WI38 (cell line): ENCODE results near the gene MARCHF3.

Experiments used
- H3K4me3 ChIP-seq: 2 replicates; pipeline ENCODE4 v1.5.1; 2011; ENCODE audit warnings: low read depth, mild to moderate bottlenecking, control low read depth, low read length
- TF ChIP-seq, protein P1 (sequence below): IDR thresholded peaks from 2 replicates; pipeline ENCODE4 v1.5.1; 2012; ENCODE audit warnings: low read depth, mild to moderate bottlenecking, control low read depth, low read length

Gene MARCHF3

DNA sequence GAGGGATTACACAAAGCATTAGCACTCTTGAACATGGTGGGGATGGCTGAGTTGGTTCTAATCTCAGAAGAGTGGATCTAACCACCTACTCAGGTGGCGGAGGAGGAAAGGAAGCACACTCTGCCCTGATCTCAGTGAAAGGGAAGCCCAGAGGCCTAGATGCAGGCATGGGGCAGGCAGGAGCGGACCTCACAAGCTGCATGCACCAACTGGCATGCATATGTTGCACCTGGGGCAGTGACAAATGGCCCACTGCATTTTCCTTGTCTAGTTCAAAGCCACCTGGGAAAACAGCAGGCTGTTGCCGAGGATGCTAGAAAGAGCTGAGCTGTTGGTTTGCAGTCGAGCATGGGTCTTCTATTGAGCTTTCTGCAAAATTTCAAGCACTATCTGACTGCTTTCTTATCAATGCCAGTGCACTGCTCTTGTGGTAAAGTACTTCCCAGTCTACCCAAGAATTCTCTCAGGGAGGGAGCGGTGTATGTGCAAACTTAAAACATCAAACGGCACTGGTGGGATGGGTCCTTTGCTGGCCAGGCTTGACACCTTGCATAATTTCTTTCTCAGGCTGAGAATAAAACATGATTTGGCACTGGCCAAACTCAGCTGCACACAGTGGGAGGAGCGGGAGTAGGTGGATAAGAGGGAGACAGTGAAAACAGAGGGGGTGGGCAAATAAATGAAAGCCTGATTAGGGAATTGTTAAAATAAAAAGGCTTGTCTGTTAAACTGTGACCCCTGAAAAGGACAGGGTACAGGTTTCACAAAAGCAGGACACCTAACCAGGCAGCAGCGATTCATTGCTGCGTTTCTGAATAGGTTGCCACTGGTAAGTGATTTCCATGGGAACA lies 108.9 kb downstream of the MARCHF3 start:
- H3K4me3 ChIP-seq = no peak overlapping the region
- TF ChIP-seq, protein P1, sequence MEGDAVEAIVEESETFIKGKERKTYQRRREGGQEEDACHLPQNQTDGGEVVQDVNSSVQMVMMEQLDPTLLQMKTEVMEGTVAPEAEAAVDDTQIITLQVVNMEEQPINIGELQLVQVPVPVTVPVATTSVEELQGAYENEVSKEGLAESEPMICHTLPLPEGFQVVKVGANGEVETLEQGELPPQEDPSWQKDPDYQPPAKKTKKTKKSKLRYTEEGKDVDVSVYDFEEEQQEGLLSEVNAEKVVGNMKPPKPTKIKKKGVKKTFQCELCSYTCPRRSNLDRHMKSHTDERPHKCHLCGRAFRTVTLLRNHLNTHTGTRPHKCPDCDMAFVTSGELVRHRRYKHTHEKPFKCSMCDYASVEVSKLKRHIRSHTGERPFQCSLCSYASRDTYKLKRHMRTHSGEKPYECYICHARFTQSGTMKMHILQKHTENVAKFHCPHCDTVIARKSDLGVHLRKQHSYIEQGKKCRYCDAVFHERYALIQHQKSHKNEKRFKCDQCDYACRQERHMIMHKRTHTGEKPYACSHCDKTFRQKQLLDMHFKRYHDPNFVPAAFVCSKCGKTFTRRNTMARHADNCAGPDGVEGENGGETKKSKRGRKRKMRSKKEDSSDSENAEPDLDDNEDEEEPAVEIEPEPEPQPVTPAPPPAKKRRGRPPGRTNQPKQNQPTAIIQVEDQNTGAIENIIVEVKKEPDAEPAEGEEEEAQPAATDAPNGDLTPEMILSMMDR = no peak

DNA sequence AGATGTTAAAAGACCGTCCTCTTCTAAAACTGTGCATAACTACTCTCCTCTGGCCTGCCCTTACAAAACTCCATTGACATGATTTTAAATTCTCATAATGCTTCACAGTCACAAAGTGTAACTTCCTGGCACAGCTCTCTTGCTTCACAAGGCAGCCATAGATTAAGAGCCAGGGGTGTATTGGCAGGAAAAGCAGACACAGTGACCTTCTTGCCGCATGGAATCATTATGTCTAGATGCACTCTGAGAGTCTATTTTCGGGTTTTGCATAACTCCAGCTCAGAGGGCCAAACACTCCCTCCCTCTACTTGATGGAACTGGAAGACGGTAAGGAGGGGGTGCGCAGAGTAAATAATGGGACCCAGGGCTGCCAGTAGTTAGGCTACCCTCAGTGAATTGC lies 110.1 kb downstream of the MARCHF3 start:
- TF ChIP-seq, protein P1 = no peak

DNA sequence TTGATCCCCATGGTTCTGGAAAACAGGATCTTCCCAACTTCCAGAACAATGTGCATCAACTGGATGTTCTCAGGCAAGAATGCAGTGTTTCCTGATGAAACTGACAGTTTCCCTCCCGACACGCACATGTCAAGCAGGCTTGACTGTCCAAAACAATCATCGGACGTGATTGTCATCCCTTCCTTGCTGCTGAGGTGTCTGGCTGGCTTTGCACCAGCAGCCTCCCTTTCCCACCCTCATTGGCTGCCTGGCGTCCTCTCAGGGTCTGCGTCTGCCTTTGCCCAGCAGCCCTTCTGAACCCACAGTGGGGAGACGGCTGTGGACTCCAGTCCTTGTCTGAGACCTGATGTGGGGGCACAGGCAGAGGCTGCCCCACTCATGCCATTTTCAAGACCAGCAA lies 110.8 kb downstream of the MARCHF3 start:
- TF ChIP-seq, protein P1 = no peak
- H3K4me3 ChIP-seq = no peak overlapping the region

More for the DNA sequence above, 110.1 kb downstream of the MARCHF3 start:
- H3K4me3 ChIP-seq = no peak overlapping the region

DNA sequence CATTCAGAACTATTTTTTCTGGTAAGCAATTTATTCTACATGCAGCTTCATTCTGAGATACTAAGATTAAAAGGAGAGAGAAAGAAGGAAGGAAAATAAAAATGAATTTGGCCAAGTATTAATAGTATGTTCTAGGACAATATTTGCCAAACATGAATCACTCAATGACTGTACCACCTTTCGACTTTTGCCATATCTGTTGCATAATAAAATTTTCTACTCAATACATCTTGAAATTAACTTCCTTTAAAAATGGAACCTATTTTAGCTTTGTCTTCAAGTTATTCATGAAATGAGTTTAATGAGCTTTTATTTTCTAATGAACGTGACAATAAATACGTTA lies 111.8 kb downstream of the MARCHF3 start:
- no peak overlapping the region for H3K4me3 ChIP-seq
- TF ChIP-seq, protein P1 = no peak

DNA sequence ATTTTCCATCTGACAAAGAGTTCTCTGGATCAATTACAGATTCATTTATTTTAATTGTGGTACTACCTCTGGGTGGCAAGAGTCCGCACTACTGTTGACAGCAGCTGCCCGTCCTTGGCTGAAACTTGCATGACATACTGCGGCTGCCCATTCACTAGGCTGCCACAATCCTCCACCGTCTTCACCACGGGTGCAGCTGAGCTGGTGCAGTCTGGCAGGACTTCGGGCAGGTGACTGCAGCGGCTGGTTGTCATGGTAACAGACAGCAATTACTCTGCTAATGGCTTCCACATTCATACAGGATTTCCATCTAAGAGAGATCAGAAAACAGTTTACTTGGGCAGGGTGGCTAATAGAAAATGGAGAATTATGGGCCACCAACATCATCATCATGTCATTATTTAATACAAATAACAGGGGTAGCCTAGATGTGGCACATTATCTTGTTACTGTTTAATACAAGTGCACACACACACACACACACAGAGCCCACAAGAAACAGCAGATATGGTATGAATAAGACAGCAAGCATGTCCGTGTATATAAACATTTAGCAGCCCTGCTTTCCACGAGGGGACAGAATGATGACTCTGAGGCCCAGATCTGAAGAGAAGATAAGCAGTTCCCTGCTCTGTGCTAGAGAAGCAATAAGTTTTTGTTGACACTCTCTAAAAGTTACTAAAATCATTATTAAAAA lies 112.3 kb downstream of the MARCHF3 start:
- H3K4me3 ChIP-seq = no peak overlapping the region
- TF ChIP-seq, protein P1 = no peak

DNA sequence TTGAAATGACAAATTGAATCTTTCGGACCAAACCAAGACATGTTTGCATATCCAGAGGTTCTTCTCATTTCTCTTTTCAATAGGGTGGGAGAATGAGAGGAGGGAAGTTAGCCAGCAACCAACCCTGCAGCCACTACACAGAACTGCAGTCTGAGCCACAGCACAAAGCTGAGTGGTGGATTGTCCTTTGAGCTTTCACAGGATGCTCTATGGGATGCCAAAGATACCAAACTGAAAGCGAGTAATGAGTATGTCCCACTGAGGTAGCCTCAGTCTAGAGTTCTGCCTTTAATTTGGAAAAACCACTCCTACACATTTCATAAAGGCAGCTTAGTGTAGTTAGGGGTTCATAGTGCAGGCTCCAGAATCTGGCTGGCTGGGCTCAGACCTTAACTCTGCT lies 114.9 kb downstream of the MARCHF3 start:
- no peak overlapping the region for H3K4me3 ChIP-seq
- TF ChIP-seq, protein P1 = no peak

DNA sequence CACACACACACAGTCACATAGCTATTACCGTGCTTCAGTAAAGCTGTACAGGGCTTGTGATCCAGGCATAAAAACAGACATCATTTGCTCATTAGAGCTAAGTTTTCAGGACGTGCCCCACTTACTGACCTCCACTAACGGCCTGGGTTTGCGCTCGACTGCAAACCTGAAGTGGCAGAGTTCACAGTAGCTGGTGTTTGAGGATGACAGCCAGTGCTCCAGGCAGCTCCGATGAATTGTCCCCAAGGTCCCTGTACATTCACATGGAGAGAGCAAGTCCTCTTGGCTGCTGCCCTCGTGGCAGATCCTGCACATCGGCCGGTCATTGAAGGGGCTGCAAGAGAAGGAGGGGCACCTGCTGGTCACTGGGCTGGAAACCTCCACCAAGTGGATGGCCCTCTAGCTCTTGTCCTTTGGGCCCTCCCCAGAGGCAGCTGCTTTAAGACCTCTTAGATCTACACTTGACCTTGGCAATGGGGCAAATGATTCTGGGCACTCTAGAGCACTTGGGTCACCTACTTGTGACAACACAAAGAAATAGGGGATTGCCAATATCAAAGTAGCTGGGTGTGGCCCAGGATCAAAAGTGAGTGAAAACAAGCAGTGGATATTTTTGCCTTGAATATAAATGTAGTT lies 115.4 kb downstream of the MARCHF3 start:
- no peak overlapping the region for H3K4me3 ChIP-seq
- TF ChIP-seq, protein P1 = no peak
